ENCODE data around the gene MED12L.
"Not testable (repeated sequence)": the region's sequence is repeated elsewhere in the genome, so short reads cannot be mapped to it uniquely, and the experiment has no call there.

The MED12L gene

DNA sequence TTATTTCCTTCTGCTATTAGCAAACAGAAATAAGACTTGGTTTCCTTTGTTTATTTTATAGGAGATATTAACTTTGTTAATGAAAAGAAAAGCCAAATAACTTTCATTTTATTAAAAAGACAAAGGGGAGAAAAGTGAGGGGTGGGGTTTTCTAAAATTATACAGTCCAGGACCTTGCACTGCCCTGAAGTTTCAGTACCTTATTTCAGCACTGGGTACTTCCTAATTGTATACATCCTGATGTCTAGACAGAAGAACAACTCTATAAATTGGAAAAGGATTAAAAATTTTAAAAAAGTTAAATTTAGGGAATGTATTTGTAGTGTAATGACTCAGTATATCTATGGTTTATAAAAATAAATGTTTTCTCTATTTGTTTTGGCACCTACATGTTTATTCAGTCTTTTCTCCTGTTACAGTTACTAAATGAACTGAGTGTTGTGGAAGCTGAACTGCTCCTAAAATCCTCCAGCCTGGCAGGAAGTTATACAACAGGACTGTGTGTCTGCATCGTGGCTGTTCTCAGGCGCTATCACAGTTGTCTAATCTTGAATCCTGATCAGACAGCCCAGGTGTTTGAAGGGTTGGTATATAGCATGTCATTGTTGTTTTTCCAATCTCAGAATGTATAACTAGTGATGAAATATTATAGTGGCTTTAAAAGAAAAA lies 271.5 kb downstream of the MED12L start:
- in situ Hi-C loops (cut with MboI; ENCODE audit: low sequenced_read_pairs) = no loop called here

- in situ Hi-C loops (cut with MboI; ENCODE audit: low sequenced_read_pairs) = no loop called here
Observed at GRCh38 chr3:151357463-151357850, 272.0 kb downstream of the MED12L start.

GRCh38 chr3:151362751-151363174 lies 277.3 kb downstream of the MED12L start:
- in situ Hi-C loops (cut with MboI; ENCODE audit: low sequenced_read_pairs) = no loop called here

GRCh38 chr3:151366993-151367392 lies 281.5 kb downstream of the MED12L start:
- in situ Hi-C loops (cut with MboI; ENCODE audit: low sequenced_read_pairs) = no loop called here

DNA sequence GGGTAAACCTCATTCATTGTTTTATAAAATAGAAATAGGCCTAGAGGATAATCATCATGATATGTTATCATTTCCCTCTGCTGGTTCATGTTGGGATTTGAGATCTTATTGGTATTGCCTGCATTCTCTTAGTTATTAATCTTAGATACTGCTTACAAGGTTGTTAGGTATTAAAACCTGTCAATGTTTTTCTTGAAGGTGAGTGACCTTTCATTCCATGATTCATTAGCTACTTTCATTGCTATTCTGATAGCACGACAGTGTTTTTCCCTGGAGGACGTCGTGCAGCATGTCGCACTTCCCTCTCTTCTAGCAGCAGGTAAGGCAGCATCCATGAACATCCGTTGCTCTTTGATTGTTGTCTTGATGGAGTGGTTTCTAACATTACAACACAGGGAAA lies 282.0 kb downstream of the MED12L start:
- in situ Hi-C loops (cut with MboI; ENCODE audit: low sequenced_read_pairs) = no loop called here

- in situ Hi-C loops (cut with MboI; ENCODE audit: low sequenced_read_pairs) = no loop called here
Observed at GRCh38 chr3:151371526-151371925, 286.1 kb downstream of the MED12L start.

DNA sequence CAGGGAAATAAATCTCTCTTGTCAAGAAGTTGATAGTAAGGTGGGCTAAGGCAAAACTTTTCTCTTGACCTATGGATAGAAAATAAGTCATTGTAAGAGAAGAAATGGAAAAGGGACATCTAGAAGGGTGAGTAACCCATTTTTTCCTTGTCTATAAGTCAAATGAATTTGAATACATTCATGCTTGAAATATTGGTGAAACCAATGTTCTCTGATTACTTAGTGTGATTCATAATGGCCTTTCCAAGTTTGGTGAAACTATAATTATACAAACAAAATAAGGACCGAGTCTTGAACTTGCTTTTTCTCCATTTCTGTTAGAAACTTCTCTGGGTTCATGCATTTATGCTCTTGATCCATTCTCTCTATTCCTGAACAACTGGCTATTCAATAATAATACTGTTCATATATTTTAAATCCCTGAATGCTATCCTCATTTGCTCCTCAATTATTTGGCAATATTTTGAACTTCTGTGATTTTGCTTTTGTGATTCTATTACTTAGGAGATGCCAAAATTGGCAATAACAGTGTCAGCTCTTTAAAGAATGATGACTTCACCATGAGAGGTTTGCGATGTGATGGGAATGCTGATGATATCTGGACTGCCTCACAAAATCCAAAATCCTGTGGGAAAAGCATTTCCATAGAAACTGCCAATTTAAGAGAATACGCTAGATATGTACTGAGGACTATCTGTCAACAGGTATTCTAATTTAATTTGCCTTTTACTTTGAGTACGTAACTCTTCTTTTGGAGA lies 286.8 kb downstream of the MED12L start:
- in situ Hi-C loops (cut with MboI; ENCODE audit: low sequenced_read_pairs) = no loop called here

- in situ Hi-C loops (cut with MboI; ENCODE audit: low sequenced_read_pairs) = no loop called here
Observed at GRCh38 chr3:151377768-151378385, 292.4 kb downstream of the MED12L start.

GRCh38 chr3:151379083-151379734 lies 293.7 kb downstream of the MED12L start:
- in situ Hi-C loops (cut with MboI; ENCODE audit: low sequenced_read_pairs) = no loop called here

DNA sequence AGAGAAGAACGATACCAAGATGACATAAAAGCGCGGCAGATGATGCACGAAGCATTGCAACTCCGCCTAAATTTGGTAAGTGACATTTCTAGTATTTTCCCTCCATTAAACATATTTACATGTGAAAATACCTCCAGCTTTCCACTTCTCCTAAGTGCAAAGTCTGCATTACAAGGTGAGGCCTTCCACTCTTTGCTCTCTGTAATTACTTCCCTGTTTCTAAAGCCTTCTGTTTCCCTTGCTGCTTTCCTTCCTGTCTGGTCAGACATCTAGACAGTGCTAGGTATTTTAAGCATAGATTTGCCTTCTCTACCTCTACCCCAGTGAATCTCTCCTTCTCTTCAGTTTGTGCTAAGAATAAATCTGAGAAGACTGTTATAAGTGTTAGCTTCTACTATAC lies 297.2 kb downstream of the MED12L start:
- in situ Hi-C loops (cut with MboI; ENCODE audit: low sequenced_read_pairs) = no loop called here

GRCh38 chr3:151383111-151383510 lies 297.6 kb downstream of the MED12L start:
- in situ Hi-C loops (cut with MboI; ENCODE audit: low sequenced_read_pairs) = no loop called here

- in situ Hi-C loops (cut with MboI; ENCODE audit: low sequenced_read_pairs) = no loop called here
Observed at GRCh38 chr3:151383956-151384355, 298.5 kb downstream of the MED12L start.

DNA sequence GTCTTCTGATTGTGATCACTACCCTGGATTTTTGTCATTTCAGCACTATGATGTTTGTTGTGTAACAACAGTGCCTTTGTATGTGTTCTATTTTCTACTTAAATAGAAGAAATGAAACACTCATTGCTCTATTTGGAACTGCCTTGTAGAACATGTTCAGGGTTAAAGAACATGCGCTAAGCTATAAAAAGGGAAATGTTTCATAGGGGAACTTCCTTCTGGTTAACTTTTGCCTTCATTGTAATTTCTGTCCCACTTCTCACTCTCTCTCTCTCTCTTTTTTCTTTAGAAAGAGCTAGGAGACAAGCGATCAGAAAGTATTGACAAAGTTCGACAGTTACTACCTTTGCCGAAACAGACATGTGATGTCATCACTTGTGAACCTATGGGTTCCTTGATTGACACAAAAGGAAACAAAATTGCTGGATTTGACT lies 299.3 kb downstream of the MED12L start, which contains the start of gene P2RY12:
P2RY12 (minus strand) TSS at position 13 of the 434 bp plus-strand sequence. CDS start 45,908 bp downstream, outside the sequence.
- in situ Hi-C loops (cut with MboI; ENCODE audit: low sequenced_read_pairs) = no loop called here

GRCh38 chr3:151386056-151386455 lies 300.6 kb downstream of the MED12L start:
- in situ Hi-C loops (cut with MboI; ENCODE audit: low sequenced_read_pairs) = no loop called here

DNA sequence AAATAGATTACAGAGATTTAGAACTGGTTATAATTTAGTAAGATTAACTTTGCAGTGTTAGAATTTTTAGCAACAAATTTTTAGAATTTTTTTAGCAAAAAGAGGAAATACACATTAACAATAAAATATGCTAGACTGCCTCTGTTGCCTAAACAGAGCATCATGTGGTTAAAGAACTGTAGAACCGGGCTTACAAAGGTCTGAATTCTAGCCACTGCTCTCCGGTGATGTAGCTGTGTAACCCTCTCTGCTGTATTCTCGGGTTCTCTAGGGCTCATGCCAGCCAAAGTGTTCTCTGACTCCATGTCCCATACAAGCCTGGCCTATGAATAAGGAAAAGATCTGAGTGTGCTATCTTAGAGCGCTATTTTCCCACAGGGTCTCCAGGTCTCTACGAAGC lies 302.0 kb downstream of the MED12L start:
- in situ Hi-C loops (cut with MboI; ENCODE audit: low sequenced_read_pairs) = no loop called here

DNA sequence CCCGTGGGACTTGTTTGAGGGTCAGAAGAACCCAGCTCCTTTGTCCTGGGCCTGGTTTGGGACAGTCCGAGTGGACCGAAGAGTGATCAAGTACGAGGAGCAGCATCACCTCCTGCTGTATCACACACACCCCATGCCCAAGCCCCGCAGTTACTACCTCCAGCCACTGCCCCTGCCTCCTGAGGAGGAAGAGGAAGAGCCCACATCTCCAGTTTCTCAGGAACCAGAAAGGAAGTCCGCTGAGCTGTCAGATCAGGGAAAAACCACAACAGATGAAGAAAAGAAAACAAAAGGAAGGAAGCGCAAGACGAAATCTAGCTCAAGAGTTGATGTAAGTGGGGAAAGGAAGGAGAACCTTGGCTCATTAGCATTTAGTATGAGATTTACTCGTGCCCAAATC lies 302.4 kb downstream of the MED12L start:
- in situ Hi-C loops (cut with MboI; ENCODE audit: low sequenced_read_pairs) = no loop called here

DNA sequence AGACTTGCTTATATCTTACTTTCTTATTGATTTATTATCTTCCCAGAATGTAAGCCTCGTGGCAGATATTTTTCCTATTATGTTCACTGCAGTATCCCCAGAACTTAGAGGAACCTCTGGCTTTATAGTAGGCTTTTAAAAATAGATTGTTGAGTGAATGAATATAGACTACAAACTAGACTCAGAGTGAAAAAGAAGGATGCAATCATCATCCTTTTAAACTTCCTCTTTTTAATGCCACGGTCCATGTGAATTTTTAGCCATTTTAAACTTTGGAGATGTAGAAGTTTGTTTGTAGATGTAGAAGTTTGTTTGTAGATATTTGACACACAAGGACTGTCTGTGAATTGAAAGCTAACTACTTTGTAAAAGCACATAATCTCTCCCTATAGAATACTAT lies 306.3 kb downstream of the MED12L start:
- in situ Hi-C loops (cut with MboI; ENCODE audit: low sequenced_read_pairs) = no loop called here

DNA sequence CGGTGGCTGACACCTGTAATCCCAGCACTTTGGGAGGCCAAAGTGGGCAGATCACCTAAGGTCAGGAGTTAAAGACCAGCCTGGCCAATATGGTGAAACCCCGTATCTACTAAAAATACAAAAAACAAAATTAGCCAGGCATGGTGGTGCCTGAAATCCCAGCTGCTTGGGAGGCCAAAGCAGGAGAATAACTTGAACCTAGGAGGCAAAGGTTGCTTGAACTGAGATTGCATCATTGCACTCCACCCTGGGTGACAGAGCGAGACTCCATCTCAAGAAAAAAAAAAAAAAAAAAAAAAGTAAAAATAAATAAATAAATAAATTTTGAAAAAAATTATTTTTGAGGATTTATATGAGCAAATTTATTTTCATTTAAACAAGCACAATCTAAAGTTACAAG lies 306.7 kb downstream of the MED12L start:
- in situ Hi-C loops (cut with MboI; ENCODE audit: low sequenced_read_pairs) = not testable (repeated sequence)

- in situ Hi-C loops (cut with MboI; ENCODE audit: low sequenced_read_pairs) = no loop called here
Observed at GRCh38 chr3:151393146-151393830, 307.8 kb downstream of the MED12L start.

DNA sequence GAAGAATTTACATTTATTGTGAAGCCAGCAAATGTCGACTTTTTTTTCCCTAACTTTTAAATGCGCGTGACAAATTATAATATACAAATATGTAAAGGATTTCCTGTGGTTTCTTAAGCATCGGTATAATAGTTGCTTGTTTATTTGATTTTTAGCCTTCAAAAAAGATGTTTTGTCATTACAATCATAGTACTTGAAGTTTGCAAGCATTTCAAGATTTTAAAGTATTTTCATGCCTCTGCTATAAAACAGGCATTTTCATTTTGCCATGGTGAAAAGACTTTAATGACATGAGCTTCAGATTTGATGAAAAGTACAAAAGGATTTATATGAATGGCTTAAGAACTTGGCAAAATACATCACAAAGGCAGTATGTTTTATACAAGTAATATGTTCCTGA lies 308.5 kb downstream of the MED12L start:
- in situ Hi-C loops (cut with MboI; ENCODE audit: low sequenced_read_pairs) = no loop called here

- in situ Hi-C loops (cut with MboI; ENCODE audit: low sequenced_read_pairs) = no loop called here
Observed at GRCh38 chr3:151394611-151395010, 309.1 kb downstream of the MED12L start.
